A549 (cell line): ENCODE data around the gene KLRK1.

Experiments used
- EP300 ChIP-seq, 2 experiments: fragments of >200 bp; sonication (Bioruptor Twin); formaldehyde crosslinking; IDR thresholded peaks; 2 replicates in 1 of 2; 3 replicates in 1 of 2; pipeline ENCODE4 v1.6.1; 2016 to 2017
- FOSL2 ChIP-seq, 2 experiments: fragments of 450-650 bp in 1 of 2; fragments of >200 bp in 1 of 2; sonication (Bioruptor Twin) in 1 of 2; formaldehyde crosslinking; IDR thresholded peaks; 2 replicates each; pipeline versions ENCODE4 v1.5.0 to v1.6.1; 2016 to 2020; ENCODE audit warnings: mild to moderate bottlenecking in 1 of 2, moderate library complexity in 1 of 2
- FOXS1 ChIP-seq: fragments of 250-450 bp; sonication (Bioruptor Pico); IDR thresholded peaks from 2 replicates; pipeline ENCODE4 v1.5.0; 2020; ENCODE audit warnings: mild to moderate bottlenecking, moderate library complexity
- NFE2L2 ChIP-seq: fragments of 150-350 bp; conservative IDR thresholded peaks from 2 replicates; pipeline ENCODE4 v1.6.1; 2014; ENCODE audit warnings: low read length
- POLR2A ChIP-seq: IDR thresholded peaks from 2 replicates; pipeline ENCODE4 v1.6.1; 2012; ENCODE audit warnings: mild to moderate bottlenecking, low read length
- RARB ChIP-seq: fragments of 250-450 bp; sonication (Bioruptor Pico); IDR thresholded peaks from 2 replicates; pipeline ENCODE4 v1.8.0; 2021; ENCODE audit warnings: mild to moderate bottlenecking, moderate library complexity
- REST ChIP-seq: fragments of 200-600 bp; sonication (generic); IDR thresholded peaks from 2 replicates; pipeline ENCODE4 v1.6.1; 2016; ENCODE audit warnings: antibody characterized with exemption, mild to moderate bottlenecking, moderate library complexity
- USF2 ChIP-seq: fragments of 450-650 bp; IDR thresholded peaks from 2 replicates; pipeline ENCODE4 v1.6.1; 2014; ENCODE audit warnings: antibody characterized with exemption
- TF ChIP-seq, protein P1 (sequence below): fragments of >200 bp; sonication (Bioruptor Twin); formaldehyde crosslinking; IDR thresholded peaks from 3 replicates; pipeline ENCODE4 v1.5.1; 2016
- TF ChIP-seq, protein P2 (sequence below): IDR thresholded peaks from 2 replicates; pipeline ENCODE4 v1.6.1; 2012

GRCh38 chr12:10398168-10398567 is 8.3 kb upstream of the KLRK1 start:
- TF ChIP-seq FOXS1 (no peak), NFE2L2 (no peak), EP300 (IDR thresholded peaks at IDR 0.05) (no peak), REST (no peak), POLR2A (no peak), RARB (CRISPR knock-in tag) (no peak), FOSL2 (IDR thresholded peaks at IDR 0.05) (no peak), FOSL2 (CRISPR knock-in tag; IDR thresholded peaks at IDR 0.05) (no peak), USF2 (no peak)
- TF ChIP-seq, protein P1, sequence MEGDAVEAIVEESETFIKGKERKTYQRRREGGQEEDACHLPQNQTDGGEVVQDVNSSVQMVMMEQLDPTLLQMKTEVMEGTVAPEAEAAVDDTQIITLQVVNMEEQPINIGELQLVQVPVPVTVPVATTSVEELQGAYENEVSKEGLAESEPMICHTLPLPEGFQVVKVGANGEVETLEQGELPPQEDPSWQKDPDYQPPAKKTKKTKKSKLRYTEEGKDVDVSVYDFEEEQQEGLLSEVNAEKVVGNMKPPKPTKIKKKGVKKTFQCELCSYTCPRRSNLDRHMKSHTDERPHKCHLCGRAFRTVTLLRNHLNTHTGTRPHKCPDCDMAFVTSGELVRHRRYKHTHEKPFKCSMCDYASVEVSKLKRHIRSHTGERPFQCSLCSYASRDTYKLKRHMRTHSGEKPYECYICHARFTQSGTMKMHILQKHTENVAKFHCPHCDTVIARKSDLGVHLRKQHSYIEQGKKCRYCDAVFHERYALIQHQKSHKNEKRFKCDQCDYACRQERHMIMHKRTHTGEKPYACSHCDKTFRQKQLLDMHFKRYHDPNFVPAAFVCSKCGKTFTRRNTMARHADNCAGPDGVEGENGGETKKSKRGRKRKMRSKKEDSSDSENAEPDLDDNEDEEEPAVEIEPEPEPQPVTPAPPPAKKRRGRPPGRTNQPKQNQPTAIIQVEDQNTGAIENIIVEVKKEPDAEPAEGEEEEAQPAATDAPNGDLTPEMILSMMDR, result no peak
- TF ChIP-seq, protein P2, sequence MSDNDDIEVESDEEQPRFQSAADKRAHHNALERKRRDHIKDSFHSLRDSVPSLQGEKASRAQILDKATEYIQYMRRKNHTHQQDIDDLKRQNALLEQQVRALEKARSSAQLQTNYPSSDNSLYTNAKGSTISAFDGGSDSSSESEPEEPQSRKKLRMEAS, result no peak
